ENCODE results near the gene DDAH2.

The DDAH2 gene

GRCh38 chr6:31765910-31766794 is 37.1 kb upstream of the DDAH2 start:
- no peak for DNase-seq (ENCODE audit: extremely low read depth, low read depth)

GRCh38 chr6:31765559-31765909 is 36.4 kb upstream of the DDAH2 start:
- TF ChIP-seq, protein P1, sequence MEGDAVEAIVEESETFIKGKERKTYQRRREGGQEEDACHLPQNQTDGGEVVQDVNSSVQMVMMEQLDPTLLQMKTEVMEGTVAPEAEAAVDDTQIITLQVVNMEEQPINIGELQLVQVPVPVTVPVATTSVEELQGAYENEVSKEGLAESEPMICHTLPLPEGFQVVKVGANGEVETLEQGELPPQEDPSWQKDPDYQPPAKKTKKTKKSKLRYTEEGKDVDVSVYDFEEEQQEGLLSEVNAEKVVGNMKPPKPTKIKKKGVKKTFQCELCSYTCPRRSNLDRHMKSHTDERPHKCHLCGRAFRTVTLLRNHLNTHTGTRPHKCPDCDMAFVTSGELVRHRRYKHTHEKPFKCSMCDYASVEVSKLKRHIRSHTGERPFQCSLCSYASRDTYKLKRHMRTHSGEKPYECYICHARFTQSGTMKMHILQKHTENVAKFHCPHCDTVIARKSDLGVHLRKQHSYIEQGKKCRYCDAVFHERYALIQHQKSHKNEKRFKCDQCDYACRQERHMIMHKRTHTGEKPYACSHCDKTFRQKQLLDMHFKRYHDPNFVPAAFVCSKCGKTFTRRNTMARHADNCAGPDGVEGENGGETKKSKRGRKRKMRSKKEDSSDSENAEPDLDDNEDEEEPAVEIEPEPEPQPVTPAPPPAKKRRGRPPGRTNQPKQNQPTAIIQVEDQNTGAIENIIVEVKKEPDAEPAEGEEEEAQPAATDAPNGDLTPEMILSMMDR (IDR thresholded peaks at IDR 0.05; ENCODE audit: low read depth, low read length): no peak
- DNase-seq (ENCODE audit: extremely low read depth, low read depth): no peak

More at GRCh38 chr6:31765910-31766794, 37.1 kb upstream of the DDAH2 start:
- TF ChIP-seq, protein P1 (IDR thresholded peaks at IDR 0.05; ENCODE audit: low read depth, low read length): no peak

- TF ChIP-seq, protein P1 (IDR thresholded peaks at IDR 0.05; ENCODE audit: low read depth, low read length): no peak
- no peak for DNase-seq (ENCODE audit: extremely low read depth, low read depth)
Observed at GRCh38 chr6:31764198-31764597, 35.1 kb upstream of the DDAH2 start.

DNA sequence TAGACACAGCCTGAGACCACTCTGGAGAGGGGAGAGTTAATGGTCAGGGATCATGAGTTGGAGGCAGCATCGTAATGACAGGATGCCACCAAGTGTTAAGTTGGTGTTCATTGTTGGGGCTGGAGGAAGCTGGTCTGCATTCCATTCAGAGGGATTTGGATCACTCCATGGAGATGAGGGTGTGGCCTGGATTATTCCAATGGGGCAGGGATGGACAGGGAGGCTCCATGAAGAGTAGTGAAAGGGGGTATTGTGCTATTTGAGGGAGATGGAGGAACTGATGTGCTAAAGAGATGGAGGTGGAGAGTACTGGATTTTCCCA is 34.5 kb upstream of the DDAH2 start:
- TF ChIP-seq, protein P1 (IDR thresholded peaks at IDR 0.05; ENCODE audit: low read depth, low read length): no peak
- no peak for DNase-seq (ENCODE audit: extremely low read depth, low read depth)

- DNase-seq (ENCODE audit: extremely low read depth, low read depth): no peak
- TF ChIP-seq, protein P1 (IDR thresholded peaks at IDR 0.05; ENCODE audit: low read depth, low read length): no peak
Observed at GRCh38 chr6:31762878-31763618, 33.9 kb upstream of the DDAH2 start.

DNA sequence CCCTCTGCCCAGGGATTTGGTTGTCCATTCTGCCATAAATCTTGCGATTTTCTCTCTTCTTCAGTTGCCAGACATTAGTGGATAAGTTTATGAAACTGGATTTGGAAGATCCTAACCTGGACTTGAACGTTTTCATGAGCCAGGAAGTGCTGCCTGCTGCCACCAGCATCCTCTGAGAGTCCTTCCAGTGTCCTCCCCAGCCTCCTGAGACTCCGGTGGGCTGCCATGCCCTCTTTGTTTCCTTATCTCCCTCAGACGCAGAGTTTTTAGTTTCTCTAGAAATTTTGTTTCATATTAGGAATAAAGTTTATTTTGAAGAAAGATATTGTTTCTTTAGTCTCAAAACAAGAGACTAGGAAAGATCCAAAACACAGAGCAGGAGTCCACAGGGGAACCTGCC is 33.3 kb upstream of the DDAH2 start, which contains the start of gene SAPCD1:
Gene SAPCD1 (plus strand): TSS at position 301 of the 400 bp plus-strand sequence. CDS start 399 bp downstream, outside the sequence.
- TF ChIP-seq, protein P1 (IDR thresholded peaks at IDR 0.05; ENCODE audit: low read depth, low read length): no peak
- DNase-seq (ENCODE audit: extremely low read depth, low read depth): no peak

DNA sequence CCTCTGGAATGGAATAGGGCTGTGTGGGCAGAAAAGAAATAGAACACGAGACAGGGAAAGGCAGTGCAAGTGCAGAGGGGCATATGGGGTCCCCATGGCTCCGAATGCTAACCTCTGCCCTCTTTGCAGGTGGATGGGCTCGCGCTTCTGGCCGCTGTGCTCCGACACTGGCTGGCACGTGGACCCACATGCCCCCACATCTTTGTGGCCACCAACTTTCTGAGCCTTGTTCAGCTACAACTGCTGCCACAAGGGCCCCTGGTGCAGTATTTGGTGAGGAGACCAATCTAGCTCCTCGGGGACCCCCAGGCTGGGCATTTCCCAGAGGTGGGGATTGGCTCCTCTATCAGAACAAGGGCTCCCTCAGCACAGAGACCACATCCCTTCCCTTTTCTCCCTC is 32.2 kb upstream of the DDAH2 start:
- DNase-seq (ENCODE audit: extremely low read depth, low read depth): no peak
- TF ChIP-seq, protein P1 (IDR thresholded peaks at IDR 0.05; ENCODE audit: low read depth, low read length): no peak

All from AG09319 (cell line).